ENCODE data around the gene RAB14. TPM values are rescaled to one million over a fixed set of nuclear protein-coding genes. Genes with fewer than 3 reads are reported as not detected.
A peak's percentile ranks its signal among the peaks of the same experiment; 100 is the strongest.

Gene RAB14
- total and polyA plus RNA-seq, 3 donors from 2014 or later = 44.6 to 66.7 (median 51.1) TPM

- Histone ChIP-seq H3K27ac (no peak overlapping the region), H3K36me3 (ENCODE audit: low read depth, missing control alignments) (no peaks in the 10 kb centered on the region), H3K4me1 (no peaks in the 10 kb centered on the region), H3K9me3 (no peaks in the 10 kb centered on the region), H3K27me3 (no peaks in the 10 kb centered on the region), H3K4me3 (no peak overlapping the region)
- DNase-seq = no peak
- no peak for TF ChIP-seq CTCF (IDR thresholded peaks at IDR 0.05)
- TF ChIP-seq POLR2A (IDR thresholded peaks at IDR 0.05) = no peak
- intact Hi-C loops (cut with DNase I; ENCODE audit: low total_unique reads) = no loop called here
- 74 to 87% methylated on average over 5 of the region's 5 CpGs for WGBS, 2 donors
Measured at GRCh38 chr9:121230256-121230655, 28.6 kb upstream of the RAB14 start.

GRCh38 chr9:121227862-121228261, 26.2 kb upstream of the RAB14 start:
- Histone ChIP-seq H3K4me3 (no peak overlapping the region), H3K27ac (no peak overlapping the region), H3K36me3 (ENCODE audit: low read depth, missing control alignments) (no peaks in the 10 kb centered on the region), H3K27me3 (no peaks in the 10 kb centered on the region), H3K4me1 (no peaks in the 10 kb centered on the region), H3K9me3 (no peaks in the 10 kb centered on the region)
- intact Hi-C loops (cut with DNase I; ENCODE audit: low total_unique reads) = no loop called here
- DNase-seq = no peak
- 81 to 85% methylated on average over 4 of the region's 4 CpGs for WGBS, 2 donors
- TF ChIP-seq POLR2A (IDR thresholded peaks at IDR 0.05) (no peak), CTCF (IDR thresholded peaks at IDR 0.05) (no peak)

- Histone ChIP-seq H3K4me1 (no peaks in the 10 kb centered on the region), H3K36me3 (ENCODE audit: low read depth, missing control alignments) (no peaks in the 10 kb centered on the region), H3K4me3 (no peak overlapping the region), H3K9me3 (no peaks in the 10 kb centered on the region), H3K27me3 (no peaks in the 10 kb centered on the region), H3K27ac (no peak overlapping the region)
- TF ChIP-seq POLR2A (IDR thresholded peaks at IDR 0.05) (no peak), CTCF (IDR thresholded peaks at IDR 0.05) (no peak)
- DNase-seq = no peak
- intact Hi-C loops (cut with DNase I; ENCODE audit: low total_unique reads) = no loop called here
- WGBS, 2 donors = 90 to 95% methylated on average over 2 of the region's 2 CpGs
Measured at GRCh38 chr9:121226175-121226574, 24.5 kb upstream of the RAB14 start.

DNA sequence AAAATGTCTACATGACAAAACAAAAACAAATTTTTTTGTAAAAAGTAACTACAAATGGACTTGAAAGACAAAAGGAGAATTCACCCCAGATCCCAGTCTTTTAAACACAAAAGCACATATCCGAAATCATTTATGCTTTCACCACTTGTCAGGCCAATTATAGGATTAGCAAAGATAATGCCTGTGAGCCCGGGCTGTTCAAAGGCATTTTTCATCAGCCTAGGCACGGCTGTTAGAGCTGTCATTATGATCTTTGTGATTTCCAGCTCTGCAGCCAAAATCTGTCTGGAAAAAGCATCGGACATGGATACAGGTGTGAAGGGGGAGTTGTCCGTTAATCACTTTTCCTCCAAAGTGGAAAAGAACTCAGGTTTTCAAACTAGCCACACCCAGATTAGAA, 23.6 kb upstream of the RAB14 start:
- no peak overlapping the region for H3K4me3 ChIP-seq
- no peaks in the 10 kb centered on the region for H3K9me3 ChIP-seq
- H3K27me3 ChIP-seq = no peaks in the 10 kb centered on the region
- no peaks in the 10 kb centered on the region for H3K4me1 ChIP-seq
- TF ChIP-seq CTCF (IDR thresholded peaks at IDR 0.05) (no peak), POLR2A (IDR thresholded peaks at IDR 0.05) (no peak)
- no peak for DNase-seq
- 82% methylated on average over 5 of the region's 5 CpGs for WGBS, 2 donors
- H3K27ac ChIP-seq = no peak overlapping the region
- intact Hi-C loops (cut with DNase I; ENCODE audit: low total_unique reads) = no loop called here
- H3K36me3 ChIP-seq (ENCODE audit: low read depth, missing control alignments) = no peaks in the 10 kb centered on the region

DNA sequence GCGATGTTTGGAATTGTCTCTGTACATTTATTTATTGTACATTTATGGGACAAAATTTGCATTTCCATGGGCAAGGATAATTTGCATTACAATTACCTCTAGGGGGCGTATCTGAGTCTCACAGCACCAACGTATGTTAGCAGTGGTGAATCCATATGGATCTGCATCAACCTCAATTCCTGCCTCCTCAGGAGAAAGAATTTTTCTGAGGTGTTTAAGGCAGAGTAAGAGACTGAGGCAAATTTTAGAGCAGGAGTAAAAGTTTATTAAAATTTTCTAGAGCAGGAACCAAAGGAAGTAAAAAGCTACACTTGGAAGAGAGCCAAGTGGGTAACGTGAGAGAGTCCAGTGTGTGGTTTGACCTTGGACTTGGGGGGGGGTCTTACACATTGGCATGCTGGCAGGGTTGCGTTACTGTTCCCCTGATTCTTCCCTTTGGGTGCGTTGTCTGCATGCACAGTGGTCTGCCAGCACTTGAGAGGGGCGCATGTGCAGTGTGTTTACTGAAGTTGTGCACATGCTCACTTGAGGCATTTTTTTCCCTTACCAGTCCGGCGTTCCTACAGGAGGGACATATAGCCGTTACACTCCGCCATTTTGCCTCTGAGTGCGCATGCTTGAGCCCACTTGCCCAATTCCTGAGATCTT, 21.0 kb upstream of the RAB14 start:
- intact Hi-C loops (cut with DNase I; ENCODE audit: low total_unique reads) = no loop called here
- peak; percentile 81 for DNase-seq
- 40 to 50% methylated on average over 12 of the region's 12 CpGs for WGBS, 2 donors

More for the DNA sequence above, 21.0 kb upstream of the RAB14 start:
- peak overlapping the region in 1 of 2 donors; percentile 3 for H3K27ac ChIP-seq
- H3K4me3 ChIP-seq = peak overlapping the region; percentile 0 to 21
- TF ChIP-seq CTCF (IDR thresholded peaks at IDR 0.05) (peak; percentile 36 to 91 (median 75)), POLR2A (IDR thresholded peaks at IDR 0.05) (no peak)
- H3K4me1 ChIP-seq = no peaks in the 10 kb centered on the region
- no peaks in the 10 kb centered on the region for H3K9me3 ChIP-seq
- no peaks in the 10 kb centered on the region for H3K36me3 ChIP-seq (ENCODE audit: low read depth, missing control alignments)
- H3K27me3 ChIP-seq = no peaks in the 10 kb centered on the region

All from testis (tissue), 3 donors.